Measurements from ENCODE around the gene PEF1.
A peak's percentile ranks its signal among the peaks of the same experiment; 100 is the strongest.

PEF1 gene

GRCh38 chr1:31670593-31670964 lies 25.9 kb upstream of the PEF1 start:
- DNase-seq: no peak

GRCh38 chr1:31669786-31670592 lies 25.3 kb upstream of the PEF1 start:
- peak; percentile 75 for DNase-seq

- no peak for DNase-seq
Observed at GRCh38 chr1:31669433-31669785, 24.7 kb upstream of the PEF1 start.

- DNase-seq: no peak
Observed at GRCh38 chr1:31668303-31668883, 23.7 kb upstream of the PEF1 start.

- no peak for DNase-seq
Observed at GRCh38 chr1:31667065-31667785, 22.5 kb upstream of the PEF1 start.

GRCh38 chr1:31666263-31666963 lies 21.7 kb upstream of the PEF1 start:
- no peak for DNase-seq

- no peak for DNase-seq
Observed at GRCh38 chr1:31665234-31665878, 20.7 kb upstream of the PEF1 start.

GRCh38 chr1:31664528-31664927 lies 19.9 kb upstream of the PEF1 start:
- no peak for DNase-seq

GRCh38 chr1:31663622-31664452 lies 19.2 kb upstream of the PEF1 start:
- DNase-seq: peak; percentile 63

- DNase-seq: no peak
Observed at GRCh38 chr1:31662463-31662862, 17.8 kb upstream of the PEF1 start.

- DNase-seq: no peak
Observed at GRCh38 chr1:31661856-31662255, 17.2 kb upstream of the PEF1 start.

GRCh38 chr1:31660871-31661455 lies 16.3 kb upstream of the PEF1 start:
- no peak for DNase-seq

- DNase-seq: no peak
Observed at GRCh38 chr1:31659889-31660288, 15.2 kb upstream of the PEF1 start.

GRCh38 chr1:31658721-31659120 lies 14.0 kb upstream of the PEF1 start:
- DNase-seq: no peak

GRCh38 chr1:31657972-31658510 lies 13.4 kb upstream of the PEF1 start:
- DNase-seq: no peak

- no peak for DNase-seq
Observed at GRCh38 chr1:31657020-31657804, 12.5 kb upstream of the PEF1 start.

GRCh38 chr1:31655756-31656155 lies 11.1 kb upstream of the PEF1 start:
- no peak for DNase-seq

GRCh38 chr1:31655104-31655503 lies 10.4 kb upstream of the PEF1 start:
- no peak for DNase-seq

- no peak for DNase-seq
Observed at GRCh38 chr1:31654474-31654776, 9.7 kb upstream of the PEF1 start.

GRCh38 chr1:31653717-31654473 lies 9.2 kb upstream of the PEF1 start:
- no peak for DNase-seq
